Gastroesophageal sphincter (tissue), 3 donors: ENCODE data around the gene CSF2RB.

Experiments
- EP300 ChIP-seq: sonication (generic); formaldehyde crosslinking; IDR thresholded peaks from one replicate; pipeline ENCODE4 v1.6.1; 2017; ENCODE audit warnings: antibody characterized with exemption, mild to moderate bottlenecking
- POLR2A ChIP-seq, 2 donors: fragments of 450-650 bp; IDR thresholded peaks; one replicate each; pipeline ENCODE4 v1.6.1; 2017; ENCODE audit warnings: antibody characterized with exemption in 2 of 2, mild to moderate bottlenecking in 2 of 2, moderate library complexity in 1 of 2
- POLR2AphosphoS5 ChIP-seq: sonication (generic); formaldehyde crosslinking; IDR thresholded peaks from one replicate; pipeline ENCODE4 v1.6.1; 2017; ENCODE audit warnings: antibody characterized with exemption
- TF ChIP-seq, protein P1 (sequence below), 4 experiments: fragments of 200-600 bp in 2 of 4; fragments of 450-650 bp in 2 of 4; sonication (generic) in 1 of 4; IDR thresholded peaks; one replicate each; pipeline ENCODE4 v1.5.1; 2017 to 2019; ENCODE audit warnings: antibody characterized with exemption in 4 of 4, mild to moderate bottlenecking in 2 of 4, moderate library complexity in 2 of 4

- TF ChIP-seq EP300 (no peak), POLR2AphosphoS5 (no peak), POLR2A (IDR thresholded peaks at IDR 0.05) (no peak)
- TF ChIP-seq, protein P1, sequence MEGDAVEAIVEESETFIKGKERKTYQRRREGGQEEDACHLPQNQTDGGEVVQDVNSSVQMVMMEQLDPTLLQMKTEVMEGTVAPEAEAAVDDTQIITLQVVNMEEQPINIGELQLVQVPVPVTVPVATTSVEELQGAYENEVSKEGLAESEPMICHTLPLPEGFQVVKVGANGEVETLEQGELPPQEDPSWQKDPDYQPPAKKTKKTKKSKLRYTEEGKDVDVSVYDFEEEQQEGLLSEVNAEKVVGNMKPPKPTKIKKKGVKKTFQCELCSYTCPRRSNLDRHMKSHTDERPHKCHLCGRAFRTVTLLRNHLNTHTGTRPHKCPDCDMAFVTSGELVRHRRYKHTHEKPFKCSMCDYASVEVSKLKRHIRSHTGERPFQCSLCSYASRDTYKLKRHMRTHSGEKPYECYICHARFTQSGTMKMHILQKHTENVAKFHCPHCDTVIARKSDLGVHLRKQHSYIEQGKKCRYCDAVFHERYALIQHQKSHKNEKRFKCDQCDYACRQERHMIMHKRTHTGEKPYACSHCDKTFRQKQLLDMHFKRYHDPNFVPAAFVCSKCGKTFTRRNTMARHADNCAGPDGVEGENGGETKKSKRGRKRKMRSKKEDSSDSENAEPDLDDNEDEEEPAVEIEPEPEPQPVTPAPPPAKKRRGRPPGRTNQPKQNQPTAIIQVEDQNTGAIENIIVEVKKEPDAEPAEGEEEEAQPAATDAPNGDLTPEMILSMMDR (IDR thresholded peaks at IDR 0.05): no peak
Measured at GRCh38 chr22:36879775-36880174, 33.7 kb upstream of the CSF2RB start.
